Left lung (tissue), 8 donors: ENCODE results near the gene BRWD1. TPM values are rescaled to one million over a fixed set of nuclear protein-coding genes. Genes with fewer than 3 reads are reported as not detected.

Source experiments
- polyA plus RNA-seq, 6 donors: library from polyadenylated mRNA; unstranded; fragments of 120-200 nt; gene quantifications; one replicate each; pipeline ENCODE4 v1.2.1, GENCODE V29; 2013; ENCODE audit not compliant: insufficient read length in 6 of 6
- total RNA-seq, 2 donors: library from RNA; stranded (reverse); fragmentation: NEBNext Ultra II Directional; extraction: Animal tissue kit (Norgen Biotek cat#: 25700); gene quantifications; one replicate each; pipeline ENCODE4 v1.2.1, GENCODE V29; 2021
- donor health status: DM: no; HTN: yes; CAD: no.
- donor health status: DM: no; HTN: no; CAD: no.

BRWD1 gene
- total and polyA plus RNA-seq, 8 donors = 33.0 to 54.3 (median 47.3) TPM

Other genes starting within 250 kb of the BRWD1 start
- 10 to 100 TPM; 32.4 to 41.3 TPM for gene PSMG1, start 130.2 kb downstream of the BRWD1 start, total RNA-seq
- 10 to 100 TPM; 32.0 to 40.7 (median 35.3) TPM for gene PSMG1, start 130.2 kb downstream of the BRWD1 start, polyA plus RNA-seq
- 100 to 1,000 TPM; 161 to 206 TPM for gene HMGN1, start 35.5 kb upstream of the BRWD1 start, total RNA-seq
- gene HMGN1, start 35.5 kb upstream of the BRWD1 start, polyA plus RNA-seq = 100 to 1,000 TPM; 648 to 700 (median 686) TPM
- gene LCA5L, start 132.1 kb upstream of the BRWD1 start, total RNA-seq = 1 to 10 TPM; 1.7 to 2.0 TPM
- gene LCA5L, start 132.1 kb upstream of the BRWD1 start, polyA plus RNA-seq = 1 to 10 TPM; 2.5 to 6.3 (median 3.9) TPM
- gene SH3BGR, start 138.3 kb upstream of the BRWD1 start, total RNA-seq = 1 to 10 TPM; 3.5 to 3.6 TPM
- gene SH3BGR, start 138.3 kb upstream of the BRWD1 start, polyA plus RNA-seq = 1 to 10 TPM; 1.6 to 4.1 (median 3.7) TPM